MCF 10A (cell line): ENCODE measurements around the gene SPOCK1. TPM values are rescaled to one million over a fixed set of nuclear protein-coding genes. Genes with fewer than 3 reads are reported as not detected.

ENCODE experiments used
- BruUV-seq: library from RNA; stranded (reverse); fragments of 400-500 nt; replicated peaks from 2 replicates; lab custom pipeline; 2021; lab: Mats Ljungman, UMichigan
- CTCF ChIA-PET: fragments of 300-600 bp; sonication (Branson Sonifier 250); formaldehyde crosslinking; extraction: SDS; loops from one replicate; lab custom pipeline; 2021; ENCODE audit warnings: antibody characterized with exemption, inconsistent platforms; lab: Yijun Ruan, JAX
- POLR2A ChIA-PET: fragments of 300-600, 350-650 bp; sonication (Branson Sonifier 250); formaldehyde crosslinking; extraction: SDS; loops from one replicate; lab custom pipeline; 2020; ENCODE audit warnings: antibody characterized with exemption, inconsistent platforms; lab: Yijun Ruan, JAX
- DNase-seq: peaks from one replicate; pipeline ENCODE4 v3.0.0-alpha.2; 2018; ENCODE audit not compliant: unreplicated experiment
- H3K27ac Mint-ChIP-seq: one replicate; pipeline ENCODE4 v1.8.0; 2022; ENCODE audit warnings: mild to moderate bottlenecking, low read depth, mixed read lengths; ENCODE audit not compliant: unreplicated experiment
- H3K27me3 Mint-ChIP-seq: one replicate; pipeline ENCODE4 v1.8.0; 2022; ENCODE audit warnings: mixed read lengths; ENCODE audit not compliant: insufficient read depth, unreplicated experiment
- H3K36me3 Mint-ChIP-seq: one replicate; pipeline ENCODE4 v1.8.0; 2022; ENCODE audit warnings: mild to moderate bottlenecking, moderate library complexity, mixed read lengths; ENCODE audit not compliant: insufficient read depth, unreplicated experiment
- H3K4me1 Mint-ChIP-seq: one replicate; pipeline ENCODE4 v1.8.0; 2022; ENCODE audit warnings: mixed read lengths; ENCODE audit not compliant: insufficient read depth, unreplicated experiment
- H3K4me3 Mint-ChIP-seq: one replicate; pipeline ENCODE4 v1.8.0; 2022; ENCODE audit warnings: mild to moderate bottlenecking, moderate library complexity, mixed read lengths; ENCODE audit not compliant: unreplicated experiment
- H3K9me3 Mint-ChIP-seq: one replicate; pipeline ENCODE4 v1.8.0; 2022; ENCODE audit warnings: mixed read lengths; ENCODE audit not compliant: unreplicated experiment
- CTCF ChIP-seq: fragments of 200-600 bp; IDR thresholded peaks from one replicate; pipeline ENCODE4 v1.8.0; 2022; ENCODE audit warnings: antibody characterized with exemption, mild to moderate bottlenecking; ENCODE audit not compliant: unreplicated experiment
- intact Hi-C: fragments of 100-400 bp; cut with micrococcal nuclease; formaldehyde crosslinking; loops from 2 replicates; pipeline ENCODE4 v1.14.1; 2022
- total RNA-seq: library from RNA; stranded (reverse); gene quantifications from 2 replicates; pipeline ENCODE4 v1.2.3, GENCODE V29; 2022

The SPOCK1 gene
- total RNA-seq, 1 experiment from 2014 or later, result 34.3 TPM

DNA sequence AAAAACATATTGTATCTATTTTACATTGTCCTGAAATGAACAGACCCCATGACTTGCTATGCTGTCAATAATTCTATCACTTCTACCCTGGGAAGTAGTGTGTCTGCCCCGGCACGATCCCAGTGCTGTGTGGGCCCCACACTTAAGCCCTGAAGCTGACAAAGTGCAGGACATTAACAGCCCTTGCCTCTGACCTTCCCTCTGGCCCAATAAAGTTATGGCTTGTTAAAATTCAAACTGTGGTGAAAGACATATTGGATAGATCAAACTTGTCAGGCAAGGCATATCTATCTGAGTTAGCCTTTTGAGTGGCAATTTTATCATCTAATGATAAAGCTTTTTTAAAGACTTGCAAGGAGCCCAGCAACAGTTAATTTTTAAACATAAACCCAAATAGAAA, 229.2 kb downstream of the SPOCK1 start:
- TF ChIP-seq CTCF, result no peak
- Mint-ChIP-seq H3K36me3 (no peaks in the 10 kb centered on the region), H3K9me3 (no peaks in the 10 kb centered on the region), H3K4me1 (no peaks in the 10 kb centered on the region), H3K4me3 (no peak overlapping the region), H3K27ac (no peak overlapping the region), H3K27me3 (no peaks in the 10 kb centered on the region)
- BruUV-seq, result no TSS peak
- CTCF ChIA-PET, result interaction anchor here (0.6 to 1.2 kb wide), 2 partner anchors 191 to 195 kb away, joined by 3 to 4 read pairs; no protein-coding TSS in a partner anchor
- POLR2A ChIA-PET, result interaction anchor here (1.2 kb wide), 1 partner anchor 12 kb away, joined by 3 read pairs; no protein-coding TSS in a partner anchor
- no peak for DNase-seq
- intact Hi-C loops, result no loop called here

DNA sequence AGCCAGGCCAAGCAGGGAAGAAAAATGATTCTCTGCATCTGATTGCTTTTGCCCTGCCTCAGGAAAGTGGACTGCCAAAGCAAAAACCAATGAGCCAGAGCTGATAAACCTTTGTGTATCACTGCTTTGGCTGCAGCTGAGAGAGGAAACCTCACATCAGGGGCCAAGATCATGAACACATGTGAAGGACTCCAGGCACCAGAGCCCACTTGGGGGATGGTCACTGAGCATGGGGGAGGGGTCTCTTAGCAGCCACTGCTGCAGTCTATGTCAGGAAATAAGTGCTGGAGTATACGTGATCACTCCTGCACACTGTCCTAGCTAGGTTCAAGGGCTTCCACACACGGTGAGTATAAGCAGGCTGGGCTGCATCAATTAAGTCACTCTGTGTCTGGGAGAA, 229.9 kb downstream of the SPOCK1 start:
- no peaks in the 10 kb centered on the region for H3K4me1 Mint-ChIP-seq
- no peak overlapping the region for H3K27ac Mint-ChIP-seq
- ChIA-PET CTCF (interaction anchor here (0.6 to 2.5 kb wide), 3 partner anchors 51 to 906 kb away, joined by 3 to 9 read pairs (median 4); no protein-coding TSS in a partner anchor), POLR2A (interaction anchor here (1.2 kb wide), 1 partner anchor 11 kb away, joined by 3 read pairs; no protein-coding TSS in a partner anchor)
- no peak overlapping the region for H3K4me3 Mint-ChIP-seq
- no peaks in the 10 kb centered on the region for H3K9me3 Mint-ChIP-seq
- intact Hi-C loops, result no loop called here
- BruUV-seq, result no TSS peak
- TF ChIP-seq CTCF, result no peak
- H3K27me3 Mint-ChIP-seq, result no peaks in the 10 kb centered on the region
- H3K36me3 Mint-ChIP-seq, result no peaks in the 10 kb centered on the region
- DNase-seq, result no peak

DNA sequence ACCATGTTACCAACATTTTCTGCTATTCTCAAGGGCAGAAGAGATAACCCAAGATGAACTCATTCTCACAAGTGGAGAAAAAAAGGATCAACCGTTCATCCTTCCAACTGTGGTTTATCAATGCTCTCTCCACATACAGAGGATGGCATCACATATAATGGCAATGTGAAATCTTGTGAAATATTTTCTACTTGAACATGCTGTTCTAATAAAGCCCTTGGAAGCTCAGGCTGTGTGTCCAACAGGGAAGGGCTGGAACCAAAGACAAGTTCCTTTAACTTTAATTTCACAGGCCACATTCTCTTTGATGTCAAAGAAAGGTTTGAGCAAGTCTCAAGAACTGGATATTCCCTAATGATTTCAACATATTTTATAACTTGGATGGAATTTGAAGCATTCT, 230.5 kb downstream of the SPOCK1 start:
- H3K4me1 Mint-ChIP-seq, result no peaks in the 10 kb centered on the region
- CTCF ChIA-PET, result interaction anchor here (2.5 kb wide), 1 partner anchor 51 kb away, joined by 9 read pairs; no protein-coding TSS in a partner anchor
- no peaks in the 10 kb centered on the region for H3K36me3 Mint-ChIP-seq
- no peaks in the 10 kb centered on the region for H3K9me3 Mint-ChIP-seq
- H3K4me3 Mint-ChIP-seq, result no peak overlapping the region
- intact Hi-C loops, result no loop called here
- no peak for DNase-seq
- POLR2A ChIA-PET, result no interaction called here
- BruUV-seq, result no TSS peak
- no peaks in the 10 kb centered on the region for H3K27me3 Mint-ChIP-seq
- no peak for TF ChIP-seq CTCF
- no peak overlapping the region for H3K27ac Mint-ChIP-seq

- intact Hi-C loops, result no loop called here
- no peaks in the 10 kb centered on the region for H3K36me3 Mint-ChIP-seq
Observed at GRCh38 chr5:137266186-137266585, 232.9 kb downstream of the SPOCK1 start.

More at GRCh38 chr5:137266186-137266585, 232.9 kb downstream of the SPOCK1 start:
- no peaks in the 10 kb centered on the region for H3K4me1 Mint-ChIP-seq
- H3K4me3 Mint-ChIP-seq, result no peak overlapping the region
- no peaks in the 10 kb centered on the region for H3K9me3 Mint-ChIP-seq
- BruUV-seq, result no TSS peak
- DNase-seq, result no peak
- no peak overlapping the region for H3K27ac Mint-ChIP-seq
- TF ChIP-seq CTCF, result no peak
- H3K27me3 Mint-ChIP-seq, result no peaks in the 10 kb centered on the region
- POLR2A ChIA-PET, result interaction anchor here (1.7 kb wide), 1 partner anchor 9 kb away, joined by 5 read pairs; no protein-coding TSS in a partner anchor
- CTCF ChIA-PET, result interaction anchor here (0.5 to 0.6 kb wide), 2 partner anchors 23 to 1699 kb away, joined by 3 read pairs; no protein-coding TSS in a partner anchor
